Measurements from ENCODE around the gene AGT.

DNA sequence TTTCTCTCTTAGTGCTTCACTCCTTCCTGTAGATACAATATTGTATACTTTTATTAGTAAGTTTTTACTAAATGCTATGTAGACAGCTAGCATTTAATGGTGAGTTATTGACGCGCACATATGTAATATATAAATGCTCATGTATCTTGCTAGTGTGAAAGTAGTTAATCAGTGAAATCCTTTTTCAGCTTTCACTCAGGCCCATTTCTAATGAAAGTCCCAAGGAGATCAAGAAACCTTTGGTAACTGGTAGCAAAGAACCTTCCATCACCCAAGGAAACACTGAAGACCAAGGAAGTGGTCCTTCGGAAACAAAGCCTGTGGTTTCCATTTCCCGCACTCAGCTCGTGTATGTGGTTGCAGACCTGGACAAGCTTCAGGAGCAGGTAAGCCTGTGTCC is 27.2 kb downstream of the AGT start:
- TF ChIP-seq, protein P1, sequence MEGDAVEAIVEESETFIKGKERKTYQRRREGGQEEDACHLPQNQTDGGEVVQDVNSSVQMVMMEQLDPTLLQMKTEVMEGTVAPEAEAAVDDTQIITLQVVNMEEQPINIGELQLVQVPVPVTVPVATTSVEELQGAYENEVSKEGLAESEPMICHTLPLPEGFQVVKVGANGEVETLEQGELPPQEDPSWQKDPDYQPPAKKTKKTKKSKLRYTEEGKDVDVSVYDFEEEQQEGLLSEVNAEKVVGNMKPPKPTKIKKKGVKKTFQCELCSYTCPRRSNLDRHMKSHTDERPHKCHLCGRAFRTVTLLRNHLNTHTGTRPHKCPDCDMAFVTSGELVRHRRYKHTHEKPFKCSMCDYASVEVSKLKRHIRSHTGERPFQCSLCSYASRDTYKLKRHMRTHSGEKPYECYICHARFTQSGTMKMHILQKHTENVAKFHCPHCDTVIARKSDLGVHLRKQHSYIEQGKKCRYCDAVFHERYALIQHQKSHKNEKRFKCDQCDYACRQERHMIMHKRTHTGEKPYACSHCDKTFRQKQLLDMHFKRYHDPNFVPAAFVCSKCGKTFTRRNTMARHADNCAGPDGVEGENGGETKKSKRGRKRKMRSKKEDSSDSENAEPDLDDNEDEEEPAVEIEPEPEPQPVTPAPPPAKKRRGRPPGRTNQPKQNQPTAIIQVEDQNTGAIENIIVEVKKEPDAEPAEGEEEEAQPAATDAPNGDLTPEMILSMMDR (IDR thresholded peaks at IDR 0.05) = no peak
- TF ChIP-seq POLR2A (IDR thresholded peaks at IDR 0.05) = no peak

Measured in gastroesophageal sphincter (tissue), 3 donors.